ENCODE results near the gene EIF5B. TPM values are rescaled to one million over a fixed set of nuclear protein-coding genes. Genes with fewer than 3 reads are reported as not detected.
A peak's percentile ranks its signal among the peaks of the same experiment; 100 is the strongest.
"Not testable (repeated sequence)": the region's sequence is repeated elsewhere in the genome, so short reads cannot be mapped to it uniquely, and the experiment has no call there.

EIF5B gene, protein sequence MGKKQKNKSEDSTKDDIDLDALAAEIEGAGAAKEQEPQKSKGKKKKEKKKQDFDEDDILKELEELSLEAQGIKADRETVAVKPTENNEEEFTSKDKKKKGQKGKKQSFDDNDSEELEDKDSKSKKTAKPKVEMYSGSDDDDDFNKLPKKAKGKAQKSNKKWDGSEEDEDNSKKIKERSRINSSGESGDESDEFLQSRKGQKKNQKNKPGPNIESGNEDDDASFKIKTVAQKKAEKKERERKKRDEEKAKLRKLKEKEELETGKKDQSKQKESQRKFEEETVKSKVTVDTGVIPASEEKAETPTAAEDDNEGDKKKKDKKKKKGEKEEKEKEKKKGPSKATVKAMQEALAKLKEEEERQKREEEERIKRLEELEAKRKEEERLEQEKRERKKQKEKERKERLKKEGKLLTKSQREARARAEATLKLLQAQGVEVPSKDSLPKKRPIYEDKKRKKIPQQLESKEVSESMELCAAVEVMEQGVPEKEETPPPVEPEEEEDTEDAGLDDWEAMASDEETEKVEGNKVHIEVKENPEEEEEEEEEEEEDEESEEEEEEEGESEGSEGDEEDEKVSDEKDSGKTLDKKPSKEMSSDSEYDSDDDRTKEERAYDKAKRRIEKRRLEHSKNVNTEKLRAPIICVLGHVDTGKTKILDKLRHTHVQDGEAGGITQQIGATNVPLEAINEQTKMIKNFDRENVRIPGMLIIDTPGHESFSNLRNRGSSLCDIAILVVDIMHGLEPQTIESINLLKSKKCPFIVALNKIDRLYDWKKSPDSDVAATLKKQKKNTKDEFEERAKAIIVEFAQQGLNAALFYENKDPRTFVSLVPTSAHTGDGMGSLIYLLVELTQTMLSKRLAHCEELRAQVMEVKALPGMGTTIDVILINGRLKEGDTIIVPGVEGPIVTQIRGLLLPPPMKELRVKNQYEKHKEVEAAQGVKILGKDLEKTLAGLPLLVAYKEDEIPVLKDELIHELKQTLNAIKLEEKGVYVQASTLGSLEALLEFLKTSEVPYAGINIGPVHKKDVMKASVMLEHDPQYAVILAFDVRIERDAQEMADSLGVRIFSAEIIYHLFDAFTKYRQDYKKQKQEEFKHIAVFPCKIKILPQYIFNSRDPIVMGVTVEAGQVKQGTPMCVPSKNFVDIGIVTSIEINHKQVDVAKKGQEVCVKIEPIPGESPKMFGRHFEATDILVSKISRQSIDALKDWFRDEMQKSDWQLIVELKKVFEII
- 105 TPM for total RNA-seq
- long read RNA-seq, full-length matches to known transcripts, result 6 of 266 reads
- long read RNA-seq, partial matches to known transcripts, result 255 of 266 reads
- long read RNA-seq, other reads (novel, unspliced or antisense), result 5 of 266 reads

DNA sequence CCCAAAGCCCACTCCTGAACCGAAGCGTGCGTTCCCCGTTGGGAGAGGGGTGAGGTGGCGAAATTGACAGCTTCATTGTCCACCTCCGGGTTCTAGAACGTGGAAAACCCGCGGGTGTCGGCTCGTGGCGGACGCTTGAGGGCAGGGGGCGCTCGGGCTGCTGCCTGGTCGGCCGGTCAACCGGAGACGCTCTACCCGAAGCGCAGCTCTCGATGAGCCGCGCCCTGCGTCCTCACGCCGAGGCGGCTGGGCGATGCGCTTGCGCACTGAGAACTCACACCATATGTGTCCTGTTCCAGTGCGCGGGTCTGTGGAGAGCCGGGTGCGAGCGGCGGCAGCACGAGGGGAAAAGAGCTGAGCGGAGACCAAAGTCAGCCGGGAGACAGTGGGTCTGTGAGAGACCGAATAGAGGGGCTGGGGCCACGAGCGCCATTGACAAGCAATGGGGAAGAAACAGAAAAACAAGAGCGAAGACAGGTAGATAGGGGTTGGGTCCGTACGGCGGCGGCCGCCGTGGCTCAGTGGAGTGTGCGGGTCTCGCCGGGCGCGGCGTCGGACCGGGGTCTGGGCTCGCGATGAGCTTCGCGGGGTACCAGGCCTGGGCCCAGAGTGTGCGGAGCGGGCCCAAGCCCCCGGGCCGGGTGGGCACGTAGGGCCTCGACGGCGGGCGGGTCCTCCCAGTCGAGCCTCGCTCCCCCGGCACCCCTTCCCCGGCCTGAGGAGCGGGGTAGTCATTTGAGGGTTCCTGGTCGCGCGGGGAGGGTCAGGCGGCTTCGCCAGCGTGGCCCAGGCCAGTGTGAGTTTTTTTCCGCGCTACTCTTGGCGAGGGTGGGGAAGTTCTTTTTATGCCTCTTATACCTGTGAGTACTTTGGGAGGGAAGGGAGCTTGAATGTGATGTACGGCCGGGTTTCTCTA is at the start of gene EIF5B:
Gene EIF5B, plus strand, starts transcription at position 277 of the 916 bp plus-strand sequence. Its CDS starts 166 bp downstream, at position 443.
- DNase-seq (ENCODE audit: low spot score), result peak; percentile 98
- intact Hi-C loops (cut with DNase I), result loop anchor here (1.0 to 5.0 kb wide), 5 partner anchors 65 to 183 kb away; partner anchors contain the start of genes LIPT1, MITD1, MRPL30 and REV1

DNA sequence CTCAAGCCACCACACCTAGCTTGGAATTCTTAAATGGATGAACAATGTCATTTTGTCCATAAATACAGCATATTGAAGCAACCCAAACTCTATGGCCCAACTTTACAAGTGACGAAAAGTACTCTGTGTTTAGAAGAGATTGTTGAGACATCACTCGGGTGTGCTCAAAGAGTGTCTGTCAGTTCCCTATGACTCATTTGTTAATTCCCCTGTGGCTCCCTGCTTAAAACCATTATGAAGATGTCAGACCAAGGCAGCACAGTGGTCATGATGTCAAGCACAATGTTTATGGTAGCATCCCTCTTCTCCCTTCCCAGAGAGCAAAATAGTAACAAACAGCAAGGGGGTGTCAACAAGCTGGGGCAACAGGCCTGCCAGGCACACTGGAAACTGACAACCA is 39.2 kb upstream of the EIF5B start:
- no peak for DNase-seq (ENCODE audit: low spot score)

DNA sequence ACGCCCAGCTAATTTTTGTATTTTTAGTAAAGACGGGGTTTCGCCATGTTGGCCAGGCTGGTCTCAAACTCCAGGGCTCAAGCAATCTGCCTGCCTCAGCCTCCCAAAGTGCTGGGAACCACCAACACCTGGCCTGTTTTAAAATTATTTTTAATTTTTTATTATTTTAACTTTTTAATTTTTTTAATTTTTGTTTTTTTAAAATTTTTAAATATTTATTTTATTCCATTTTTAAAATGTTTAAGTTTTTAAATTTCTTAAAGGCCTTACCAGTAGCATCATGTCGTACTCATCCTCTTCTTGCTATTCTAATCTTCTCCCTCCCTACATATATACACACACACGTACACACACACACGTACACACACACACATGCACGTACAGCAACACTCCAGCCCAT is 37.6 kb upstream of the EIF5B start:
- intact Hi-C loops (cut with DNase I), result no loop called here
- DNase-seq (ENCODE audit: low spot score), result no peak

More for the DNA sequence above, 39.2 kb upstream of the EIF5B start:
- intact Hi-C loops (cut with DNase I), result no loop called here

DNA sequence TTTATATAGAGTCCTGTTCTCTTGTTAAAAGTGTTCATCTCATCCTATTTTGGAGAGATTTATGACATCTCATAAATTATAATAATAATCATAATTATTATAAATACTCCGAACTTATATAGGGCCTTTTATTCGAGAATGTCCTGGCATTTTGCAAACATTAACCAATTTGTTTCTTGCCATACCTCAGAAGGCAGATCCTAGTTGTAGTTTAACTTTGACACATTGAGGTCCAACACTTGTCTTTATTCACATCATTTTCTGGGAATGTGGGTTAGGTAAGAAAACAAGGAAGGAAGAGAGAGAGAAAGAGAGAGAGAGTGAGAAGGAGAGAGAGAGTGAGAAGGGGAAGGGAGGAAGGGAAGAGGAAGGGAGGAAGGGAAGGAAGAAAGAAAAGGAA is 36.1 kb upstream of the EIF5B start, which contains the start of gene LYG1:
Gene LYG1, minus strand, starts transcription at position 101 of the 400 bp plus-strand sequence. CDS start 5,527 bp downstream, outside the sequence.
- intact Hi-C loops (cut with DNase I), result not testable (repeated sequence)

DNA sequence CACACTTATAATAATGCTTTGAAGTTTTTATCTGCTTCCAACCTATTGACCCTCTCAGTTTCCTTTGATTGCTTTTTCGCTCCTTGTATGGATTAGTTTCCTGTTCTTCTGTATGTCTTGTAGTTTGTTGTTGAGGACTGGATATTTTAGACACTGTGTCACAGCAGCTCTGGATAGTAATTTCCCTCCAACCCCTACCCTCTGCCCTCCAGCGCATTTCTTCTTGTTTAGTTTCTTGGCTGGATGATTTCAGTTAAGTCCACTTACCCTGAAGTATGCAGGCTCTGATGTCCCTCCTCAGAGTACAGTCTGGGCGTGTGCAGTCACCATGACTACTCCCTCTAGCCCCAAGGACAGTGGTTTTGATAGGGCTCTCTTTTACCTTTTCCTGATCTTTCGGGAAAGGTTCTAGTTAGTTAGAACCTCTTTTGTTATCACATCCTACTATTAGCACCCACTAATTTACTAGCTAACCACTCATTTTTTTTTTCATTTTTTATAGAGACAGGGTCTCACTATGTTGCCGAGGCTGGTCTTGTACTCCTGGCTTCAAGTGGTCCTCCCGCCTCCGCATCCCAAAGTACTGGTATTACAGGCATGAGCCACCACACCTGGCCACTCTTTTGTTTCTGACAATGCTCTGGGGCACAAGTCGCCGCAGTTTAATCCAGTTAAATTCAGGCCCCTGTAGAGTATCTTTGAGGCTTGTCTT is 19.9 kb upstream of the EIF5B start:
- intact Hi-C loops (cut with DNase I), result no loop called here
- no peak for DNase-seq (ENCODE audit: low spot score)

More for the DNA sequence above, 36.1 kb upstream of the EIF5B start, which contains the start of gene LYG1:
- not testable (repeated sequence) for DNase-seq (ENCODE audit: low spot score)

DNA sequence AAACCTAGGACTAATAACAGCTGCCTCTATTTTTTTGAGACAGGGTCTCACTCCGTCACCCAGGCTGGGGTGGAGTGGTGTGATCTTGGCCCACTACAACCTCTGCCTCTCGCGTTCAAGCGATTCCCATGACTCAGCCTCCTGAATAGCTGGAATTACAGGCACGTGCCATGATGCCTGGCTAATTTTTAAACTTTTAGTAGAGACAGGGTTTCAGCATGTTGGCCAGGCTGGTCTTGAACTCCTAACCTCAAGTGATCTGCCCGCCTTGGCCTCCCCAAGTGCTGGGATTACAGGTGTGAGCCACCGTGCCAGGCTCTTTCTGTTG is 19.4 kb upstream of the EIF5B start:
- DNase-seq (ENCODE audit: low spot score), result not testable (repeated sequence)

DNA sequence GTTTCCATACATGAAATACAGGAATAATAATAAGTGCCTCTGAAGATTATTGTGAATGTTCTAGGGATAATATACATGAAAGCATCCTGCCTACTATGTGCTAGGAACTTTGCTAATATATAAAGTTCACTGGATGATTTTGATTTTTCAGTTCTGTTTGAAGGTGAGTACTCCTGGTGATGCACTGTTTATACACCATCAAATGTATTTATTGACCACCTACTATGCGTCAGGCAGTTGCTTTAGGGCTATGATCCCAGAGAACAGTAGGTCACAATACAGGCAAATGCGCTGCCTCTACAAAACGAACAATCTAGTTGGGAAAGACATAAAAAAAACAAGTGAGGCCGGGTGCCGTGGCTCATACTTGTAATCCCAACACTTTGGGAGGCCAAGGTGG is 11.8 kb upstream of the EIF5B start:
- no peak for DNase-seq (ENCODE audit: low spot score)
- intact Hi-C loops (cut with DNase I), result no loop called here

More for the DNA sequence above, 19.4 kb upstream of the EIF5B start:
- intact Hi-C loops (cut with DNase I), result not testable (repeated sequence)

DNA sequence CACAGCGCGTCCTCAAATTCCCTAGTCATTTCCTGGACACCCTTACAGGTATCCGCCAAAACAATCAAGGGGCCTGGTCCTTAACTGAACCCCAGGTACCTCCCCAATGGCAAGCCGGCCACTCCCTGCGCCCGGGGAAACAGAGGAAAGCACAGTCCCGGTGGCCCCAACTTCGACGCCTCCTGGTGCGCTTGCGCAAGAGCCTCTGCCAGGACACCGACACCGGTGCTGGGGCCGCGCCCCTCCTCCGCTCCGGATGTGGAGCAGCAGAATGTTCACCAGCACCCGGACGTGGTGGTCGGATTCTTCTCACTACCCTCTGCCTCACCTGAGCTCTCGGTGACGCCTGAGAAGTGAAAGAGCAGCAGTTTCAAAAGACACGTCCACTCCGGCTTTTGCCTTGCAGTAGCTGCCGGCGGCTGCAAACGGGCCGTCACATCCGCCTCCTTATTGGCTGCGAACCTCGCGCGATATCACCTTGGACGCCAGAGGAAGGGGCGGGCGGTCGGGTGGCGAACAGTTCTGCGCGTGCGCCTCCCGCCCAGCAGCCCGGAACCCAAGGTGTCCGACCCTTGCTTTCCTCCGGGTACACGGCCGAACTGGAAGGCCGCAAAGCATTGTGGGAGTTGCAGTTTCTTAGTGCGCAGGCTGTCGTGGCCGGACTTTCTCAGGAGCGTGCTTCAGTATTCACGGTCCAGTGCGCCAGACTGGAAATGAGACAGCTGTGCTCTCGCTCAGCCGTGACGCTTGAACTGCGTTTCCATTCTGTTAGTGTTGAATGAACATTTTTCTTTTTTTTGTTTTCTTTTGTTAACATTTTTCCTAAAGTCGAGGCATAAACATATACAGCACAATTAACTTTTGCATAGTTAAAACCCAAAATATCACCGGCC is 1.0 kb upstream of the EIF5B start, which contains the start of gene TXNDC9:
Gene TXNDC9, minus strand, starts transcription at position 423 of the 893 bp plus-strand sequence. CDS start 3,123 bp downstream, outside the sequence.
- intact Hi-C loops (cut with DNase I), result loop anchor here (2.0 to 5.0 kb wide), 4 partner anchors 66 to 181 kb away; partner anchors contain the start of genes LIPT1, MITD1, MRPL30 and TSGA10
- DNase-seq (ENCODE audit: low spot score), result peak; percentile 99

DNA sequence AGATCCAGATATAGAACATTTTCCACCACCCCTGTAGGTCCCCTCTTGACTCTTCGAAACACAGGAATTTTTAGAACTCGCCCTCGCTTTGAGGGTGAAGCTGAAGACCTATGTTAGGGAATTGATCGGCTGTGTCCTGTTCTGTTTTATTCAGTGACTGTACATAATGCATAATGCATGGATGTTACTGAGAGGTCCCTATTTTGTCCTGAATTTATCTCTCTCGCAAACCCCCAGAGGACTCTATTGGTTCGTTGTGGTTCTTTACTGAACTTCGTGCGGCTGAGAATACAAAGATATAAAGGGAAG is 431 bp upstream of the EIF5B start:
- intact Hi-C loops (cut with DNase I), result loop anchor here (1.0 to 5.0 kb wide), 5 partner anchors 66 to 182 kb away; partner anchors contain the start of genes LIPT1, MITD1, MRPL30 and REV1
- DNase-seq (ENCODE audit: low spot score), result no peak

DNA sequence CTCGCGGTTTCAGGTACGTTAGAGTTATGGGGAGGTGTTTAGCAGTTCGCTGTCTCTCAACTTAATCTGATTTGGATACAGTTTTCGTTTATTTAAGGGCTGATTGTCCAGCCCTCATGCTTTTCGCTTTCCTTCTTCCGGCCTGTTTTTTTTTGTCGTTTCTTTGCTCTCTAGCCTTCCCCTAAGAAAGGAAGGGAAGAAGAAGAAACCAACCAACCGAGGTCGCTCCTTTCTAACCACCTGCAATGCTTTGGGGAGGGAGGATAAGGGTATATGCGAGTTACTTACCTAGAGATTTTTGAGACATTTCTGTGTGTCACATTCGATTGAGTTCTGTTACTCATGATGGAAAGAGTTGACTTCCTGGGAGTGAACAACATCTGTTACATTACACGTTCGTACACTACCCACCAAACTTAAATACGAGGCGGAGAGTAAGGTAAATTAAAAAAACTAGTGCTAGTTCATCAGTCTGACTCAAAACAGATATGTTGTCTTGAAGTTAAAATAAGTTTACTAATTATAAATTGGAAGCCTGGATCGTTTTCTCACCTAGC is 918 bp downstream of the EIF5B start:
- intact Hi-C loops (cut with DNase I), result loop anchor here (5.0 kb wide), 2 partner anchors 64 to 84 kb away; no protein-coding TSS in a partner anchor
- no peak for DNase-seq (ENCODE audit: low spot score)

DNA sequence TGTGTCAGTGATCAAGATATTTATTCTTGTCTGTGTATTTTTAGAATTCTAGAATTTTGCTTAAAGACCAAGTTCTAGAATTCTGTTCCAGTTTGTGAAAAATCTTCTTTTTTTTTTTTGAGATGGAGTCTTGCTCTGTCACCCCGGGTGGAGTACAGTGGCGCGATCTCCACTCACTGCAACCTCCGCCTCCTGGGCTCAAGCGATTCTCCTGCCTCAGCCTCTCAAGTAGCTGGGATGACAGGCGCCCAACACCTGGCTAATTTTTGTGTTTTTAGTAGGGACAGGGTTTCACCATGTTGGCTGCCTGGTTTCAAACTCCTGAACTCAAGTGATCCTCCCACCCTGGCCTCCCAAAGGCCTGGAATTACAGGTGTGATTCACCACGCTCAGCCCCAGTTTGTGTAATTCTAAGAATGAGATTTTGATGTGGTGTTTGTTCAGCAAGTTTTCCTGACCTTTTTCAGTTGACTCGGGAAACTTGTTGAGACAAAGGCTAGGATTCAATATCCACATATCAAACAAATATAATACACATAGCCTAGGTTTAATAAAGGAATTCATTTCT is 3.6 kb downstream of the EIF5B start:
- intact Hi-C loops (cut with DNase I), result no loop called here
- DNase-seq (ENCODE audit: low spot score), result no peak

DNA sequence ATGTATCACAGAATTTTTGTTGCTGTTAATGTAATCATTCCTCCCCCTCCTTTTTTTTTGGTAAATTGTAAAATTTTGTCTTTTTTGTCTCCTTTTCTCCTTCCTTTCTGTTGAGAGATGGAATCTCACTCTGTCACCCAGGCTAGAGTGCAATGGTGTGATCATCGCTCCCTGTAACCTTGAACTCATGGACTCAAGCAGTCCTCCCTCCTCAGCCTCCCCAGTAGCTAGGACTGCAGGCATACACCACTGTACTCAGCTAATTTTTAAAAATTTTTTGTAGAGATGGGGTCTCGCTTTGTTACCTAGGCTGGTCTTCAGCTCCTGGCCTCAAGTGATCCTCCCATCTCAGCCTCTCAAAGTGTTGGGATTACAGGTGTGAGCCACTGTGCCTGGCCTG is 5.3 kb downstream of the EIF5B start:
- intact Hi-C loops (cut with DNase I), result no loop called here
- DNase-seq (ENCODE audit: low spot score), result no peak

DNA sequence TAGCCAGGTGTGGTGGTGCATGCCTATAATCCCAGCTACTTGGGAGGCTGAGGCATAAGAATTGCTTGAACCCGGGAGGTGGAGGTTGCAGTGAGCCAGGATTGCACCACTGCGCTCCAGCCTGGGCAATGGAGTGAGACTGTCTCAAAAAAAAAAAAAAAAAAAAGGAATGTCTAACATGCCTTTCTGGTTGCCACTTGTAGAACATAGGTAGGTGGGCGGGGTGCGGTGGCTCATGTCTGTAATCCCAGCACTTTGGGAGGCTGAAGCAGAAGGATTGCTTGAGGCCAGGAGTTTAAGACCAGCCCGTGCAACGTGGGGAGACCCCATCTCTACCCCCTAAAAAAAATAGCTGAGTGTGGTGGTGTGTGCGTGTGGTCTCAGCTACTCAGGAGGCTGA is 8.3 kb downstream of the EIF5B start:
- intact Hi-C loops (cut with DNase I); DNase-seq (ENCODE audit: low spot score): not testable (repeated sequence)

DNA sequence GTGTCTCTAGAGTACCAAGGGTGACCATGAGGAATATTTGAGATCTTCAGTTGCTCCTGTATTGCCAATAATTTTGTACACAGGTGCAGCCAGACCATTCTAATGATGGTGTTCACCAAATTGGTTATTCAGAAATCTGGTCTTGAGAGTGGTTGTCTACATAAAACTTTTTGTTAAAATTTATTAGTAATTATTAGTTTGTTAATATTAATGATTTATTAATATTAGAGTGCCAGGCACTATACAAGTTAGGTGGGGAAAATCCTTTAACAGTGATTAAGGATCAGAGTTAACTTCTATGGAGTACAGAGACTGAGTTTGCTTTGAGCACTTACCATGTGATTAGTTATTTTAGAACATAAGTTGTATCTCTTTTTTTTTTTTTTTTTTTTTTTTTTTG is 9.0 kb downstream of the EIF5B start:
- intact Hi-C loops (cut with DNase I), result no loop called here
- DNase-seq (ENCODE audit: low spot score), result no peak

DNA sequence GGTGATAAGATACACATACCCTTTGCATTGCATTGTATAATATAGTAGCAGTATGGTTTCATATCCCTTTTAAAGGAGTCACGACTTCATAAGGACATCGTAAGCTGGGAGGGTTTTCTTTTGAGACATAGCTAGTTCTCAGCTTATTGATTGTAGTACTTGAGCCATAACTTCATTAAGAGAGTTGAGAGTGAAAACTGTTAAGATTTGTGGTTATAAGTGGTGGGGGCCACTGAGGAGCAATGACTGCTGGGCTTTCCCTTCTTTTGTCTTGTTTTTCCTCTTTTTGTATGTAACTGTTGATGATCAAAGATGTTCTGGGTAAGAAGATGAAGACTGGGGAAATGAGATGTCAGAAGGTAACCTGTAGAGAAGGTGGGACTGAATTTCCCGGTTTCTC is 11.0 kb downstream of the EIF5B start:
- DNase-seq (ENCODE audit: low spot score), result no peak
- intact Hi-C loops (cut with DNase I), result no loop called here

DNA sequence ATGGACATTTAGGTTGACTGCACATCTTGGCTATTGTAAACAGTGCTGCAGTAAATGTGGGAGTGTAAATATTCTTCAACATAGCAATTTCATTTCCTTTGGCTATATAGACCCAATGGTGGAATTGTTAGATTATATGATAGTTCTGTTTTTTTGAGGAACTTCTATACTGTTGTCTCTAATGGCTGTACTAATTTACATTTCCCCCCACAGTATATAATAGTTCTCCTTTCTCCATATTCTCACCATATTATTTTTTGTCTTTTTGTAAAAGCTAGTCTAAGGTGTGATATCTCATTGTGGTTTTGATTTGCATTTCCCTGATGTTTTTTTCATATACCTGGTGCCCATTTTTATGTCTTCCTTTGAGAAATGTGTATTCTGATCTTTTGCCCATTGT is 13.0 kb downstream of the EIF5B start:
- intact Hi-C loops (cut with DNase I), result no loop called here
- no peak for DNase-seq (ENCODE audit: low spot score)
